Stomach smooth muscle (tissue), 2 donors: ENCODE data around the gene IRX2.

Experiments
- H3K27ac ChIP-seq: one replicate; pipeline ENCODE4 v1.7.0; 2013; ENCODE audit warnings: mild to moderate bottlenecking, low read length, inconsistent platforms
- H3K27me3 ChIP-seq, 2 donors: one replicate each; pipeline ENCODE4 v1.7.0; 2013; ENCODE audit warnings: low read length in 2 of 2; ENCODE audit not compliant: insufficient read depth in 2 of 2, control insufficient read depth in 1 of 2
- H3K36me3 ChIP-seq, 2 donors: one replicate each; pipeline ENCODE4 v1.7.0; 2013; ENCODE audit warnings: low read length in 2 of 2; ENCODE audit not compliant: control insufficient read depth in 2 of 2, insufficient read depth in 2 of 2
- H3K4me1 ChIP-seq: one replicate; pipeline ENCODE4 v1.7.0; 2013; ENCODE audit warnings: low read length; ENCODE audit not compliant: control insufficient read depth, insufficient read depth
- H3K4me3 ChIP-seq, 2 donors: one replicate each; pipeline ENCODE4 v1.7.0; 2013; ENCODE audit warnings: low read length in 2 of 2
- H3K9ac ChIP-seq, 2 donors: one replicate each; pipeline ENCODE4 v1.7.0; 2013; ENCODE audit warnings: low read length in 2 of 2, mild to moderate bottlenecking in 1 of 2
- H3K9me3 ChIP-seq, 2 donors: one replicate each; pipeline ENCODE4 v1.7.0; 2013; ENCODE audit warnings: low read length in 2 of 2; ENCODE audit not compliant: control insufficient read depth in 2 of 2
- donor health status: healthy.
- donor health status: Pancreatic carcinoma.

The IRX2 gene

DNA sequence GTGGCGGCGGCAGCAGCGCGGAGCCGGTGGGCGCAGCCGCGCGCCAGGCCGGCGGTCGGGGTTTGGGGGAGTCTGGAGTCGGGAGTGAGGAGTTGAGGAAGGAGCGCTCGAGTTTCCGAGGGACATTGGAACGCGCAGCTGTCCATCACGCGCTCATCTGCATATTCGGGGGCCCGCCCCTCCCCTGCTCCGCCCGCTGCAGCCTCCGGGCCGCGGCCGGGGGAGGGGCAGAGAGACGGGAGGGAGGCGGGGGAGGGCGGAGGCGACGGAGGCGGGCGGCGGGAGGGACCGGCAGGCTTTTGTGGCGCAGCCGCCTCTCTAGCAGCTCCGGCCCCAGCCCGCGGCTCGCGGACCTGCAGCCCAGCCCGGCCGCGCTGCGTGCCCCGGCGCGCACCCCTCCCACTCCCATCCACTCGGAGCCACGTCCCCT is at the start of gene IRX2:
TSS of gene IRX2 (minus strand) at position 86 of the 430 bp plus-strand sequence. CDS start 264 bp downstream, outside the sequence.
- Histone ChIP-seq H3K4me1 (peaks cover 29% of the 10 kb centered on the region), H3K4me3 (peak within 1 kb of the TSS in 1 of 2 donors; percentile 49), H3K27ac (no peak within 1 kb of the TSS), H3K36me3 (no peaks in the 10 kb centered on the region), H3K9ac (no peak within 1 kb of the TSS), H3K27me3 (peaks cover 57 to 86% of the 10 kb centered on the region in 2 donors), H3K9me3 (no peaks in the 10 kb centered on the region)

DNA sequence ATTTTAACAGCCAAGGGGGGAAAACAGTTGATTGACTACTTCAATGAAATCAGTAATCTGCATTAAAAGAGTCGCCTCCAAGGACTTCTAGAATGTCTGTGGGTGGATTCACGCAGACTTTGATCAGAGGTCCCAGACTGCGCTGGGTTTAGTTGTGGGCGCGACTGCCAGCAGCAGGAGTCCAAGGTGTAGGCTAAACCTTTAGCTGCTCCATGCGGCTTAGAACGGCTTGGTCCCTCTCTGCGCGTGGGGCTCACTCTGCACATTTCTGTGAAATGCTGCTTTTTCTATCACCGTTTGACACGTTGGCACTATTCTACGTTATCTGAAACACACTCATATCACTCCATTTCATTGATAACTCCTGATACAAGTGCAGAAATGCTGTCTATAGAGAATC is 48.6 kb upstream of the IRX2 start:
- Histone ChIP-seq H3K9me3 (no peaks in the 10 kb centered on the region), H3K4me1 (no peaks in the 10 kb centered on the region), H3K36me3 (no peaks in the 10 kb centered on the region), H3K27ac (no peak overlapping the region), H3K4me3 (no peak overlapping the region), H3K27me3 (no peaks in the 10 kb centered on the region), H3K9ac (no peak overlapping the region)

DNA sequence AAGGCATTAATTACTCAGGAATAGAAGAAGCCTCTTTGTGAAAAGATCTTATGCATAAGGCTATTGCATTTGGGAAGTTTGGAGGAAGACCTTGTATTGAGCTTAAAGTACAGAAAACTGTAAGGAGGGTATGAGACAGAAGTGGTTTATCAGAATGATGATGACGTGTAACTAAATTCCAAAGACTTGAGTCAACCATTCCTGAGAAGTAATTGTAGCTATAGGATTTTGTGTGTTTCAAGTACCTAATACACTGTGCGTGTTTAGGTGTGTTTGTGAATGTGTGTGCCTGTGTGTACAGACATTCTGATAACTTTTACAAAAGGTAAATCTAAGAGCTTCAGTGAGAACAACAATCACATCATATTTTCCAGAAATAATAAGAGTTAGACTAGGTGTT is 46.5 kb upstream of the IRX2 start:
- no peak overlapping the region for H3K9ac ChIP-seq
- H3K27ac ChIP-seq, result no peak overlapping the region
- H3K36me3 ChIP-seq, result no peaks in the 10 kb centered on the region
- no peak overlapping the region for H3K4me3 ChIP-seq
- H3K27me3 ChIP-seq, result no peaks in the 10 kb centered on the region
- H3K9me3 ChIP-seq, result no peaks in the 10 kb centered on the region
- H3K4me1 ChIP-seq, result no peaks in the 10 kb centered on the region

DNA sequence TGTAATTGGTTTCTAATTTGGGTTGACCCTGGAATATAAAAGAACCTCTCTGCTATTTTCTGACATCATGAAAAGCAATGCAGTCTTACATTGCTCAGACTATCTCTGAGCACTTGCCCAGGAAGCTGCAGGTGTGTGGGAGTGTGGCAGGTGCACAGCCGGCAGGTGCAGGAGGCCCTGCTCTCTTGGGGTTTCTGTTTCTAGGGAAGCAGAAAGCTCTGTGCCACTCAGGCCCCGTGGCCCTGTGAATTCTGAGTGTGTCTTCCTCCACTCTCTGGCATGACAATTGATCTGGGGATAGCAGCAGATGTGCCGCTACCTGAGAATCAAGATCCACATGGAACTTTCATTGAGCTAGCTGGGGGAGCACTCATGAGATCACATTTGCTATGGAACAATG is 45.7 kb upstream of the IRX2 start:
- H3K9me3 ChIP-seq, result no peaks in the 10 kb centered on the region
- no peak overlapping the region for H3K9ac ChIP-seq
- H3K27ac ChIP-seq, result no peak overlapping the region
- H3K36me3 ChIP-seq, result no peaks in the 10 kb centered on the region
- no peaks in the 10 kb centered on the region for H3K27me3 ChIP-seq
- H3K4me1 ChIP-seq, result no peaks in the 10 kb centered on the region
- no peak overlapping the region for H3K4me3 ChIP-seq

DNA sequence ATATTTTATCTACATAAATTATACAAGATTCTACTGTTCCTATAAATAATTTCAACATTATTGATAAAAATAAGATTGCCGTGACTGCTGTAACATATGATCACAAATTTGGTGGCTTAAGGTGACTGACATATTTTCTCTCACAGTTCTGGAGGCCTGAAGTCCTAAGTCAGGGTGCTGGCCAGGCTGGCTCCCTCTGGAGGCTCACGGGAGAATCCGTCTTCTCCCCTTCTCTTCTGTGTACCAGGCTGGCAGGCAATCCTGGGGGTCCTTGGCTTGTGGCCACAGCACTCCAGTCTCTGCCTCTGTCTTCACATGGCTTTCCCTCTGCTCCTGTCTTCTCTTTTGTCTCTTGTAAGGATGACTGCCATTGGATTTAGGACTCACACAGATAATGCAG is 31.7 kb upstream of the IRX2 start:
- Histone ChIP-seq H3K27me3 (peaks cover 0 to 3% of the 10 kb centered on the region in 2 donors), H3K4me1 (no peaks in the 10 kb centered on the region), H3K9me3 (peaks cover 0 to 7% of the 10 kb centered on the region in 2 donors), H3K27ac (no peak overlapping the region), H3K4me3 (no peak overlapping the region), H3K9ac (no peak overlapping the region), H3K36me3 (no peaks in the 10 kb centered on the region)

DNA sequence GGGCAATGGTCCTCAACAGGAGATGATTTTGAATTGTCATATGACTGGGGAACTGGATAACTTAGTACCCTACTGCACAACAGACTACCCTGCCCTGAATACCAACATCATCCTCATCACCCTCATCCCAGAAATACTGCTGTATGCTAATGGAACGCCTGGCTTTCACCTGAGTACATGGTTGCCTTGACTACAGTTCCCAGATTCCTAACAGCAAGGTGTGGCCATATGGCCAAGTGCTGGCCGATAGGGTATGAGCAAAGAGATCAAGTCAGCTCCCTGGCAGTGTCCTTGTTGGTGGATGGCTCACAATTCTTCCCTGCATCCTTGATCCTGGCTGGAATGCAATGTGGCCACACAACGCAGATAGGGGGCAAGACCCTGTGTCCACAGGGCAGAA is 31.2 kb upstream of the IRX2 start:
- Histone ChIP-seq H3K27ac (no peak overlapping the region), H3K4me1 (no peaks in the 10 kb centered on the region), H3K9me3 (peaks cover 0 to 9% of the 10 kb centered on the region in 2 donors), H3K36me3 (no peaks in the 10 kb centered on the region), H3K4me3 (no peak overlapping the region), H3K27me3 (peaks cover 0 to 3% of the 10 kb centered on the region in 2 donors), H3K9ac (no peak overlapping the region)

DNA sequence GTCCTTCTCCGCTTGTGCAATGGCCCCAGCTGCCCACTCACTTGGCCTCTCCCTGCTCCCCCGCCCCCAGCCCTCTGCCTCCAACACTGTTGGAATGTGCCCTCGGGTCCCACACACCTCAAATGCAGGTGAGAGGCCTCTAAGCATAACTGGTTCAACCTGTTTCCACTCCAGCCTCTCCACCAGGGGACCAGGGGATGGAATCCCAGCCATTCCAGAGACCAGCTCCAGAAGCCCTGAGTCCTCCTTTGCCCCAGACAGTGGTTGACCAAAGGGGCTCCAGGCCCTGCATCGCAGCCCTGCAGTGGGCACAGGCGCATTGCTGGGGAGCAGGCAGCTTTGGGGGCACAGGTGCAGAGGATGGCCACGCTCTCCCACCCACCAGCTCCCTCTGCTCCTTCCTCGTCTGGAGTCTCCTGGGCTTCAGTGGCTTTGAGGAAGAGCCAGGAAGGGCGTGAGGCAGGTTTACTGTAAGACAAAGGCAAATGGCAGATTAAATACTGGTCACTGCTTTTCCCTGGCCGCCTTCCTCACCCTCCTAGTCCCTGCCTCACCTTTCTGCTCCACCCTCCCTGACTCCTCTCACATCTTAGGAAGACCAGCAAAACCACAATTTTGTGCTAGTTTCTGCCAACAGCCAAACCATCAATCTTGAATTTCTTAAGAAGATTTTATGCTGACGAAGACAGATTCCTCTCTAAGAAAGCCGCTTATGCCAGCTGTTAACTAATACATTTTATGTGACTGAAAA is 29.1 kb upstream of the IRX2 start:
- H3K36me3 ChIP-seq, result no peaks in the 10 kb centered on the region
- no peak overlapping the region for H3K9ac ChIP-seq
- no peak overlapping the region for H3K4me3 ChIP-seq
- H3K4me1 ChIP-seq, result no peaks in the 10 kb centered on the region
- H3K9me3 ChIP-seq, result peaks cover 0 to 9% of the 10 kb centered on the region in 2 donors
- H3K27me3 ChIP-seq, result peaks cover 0 to 3% of the 10 kb centered on the region in 2 donors
- no peak overlapping the region for H3K27ac ChIP-seq

DNA sequence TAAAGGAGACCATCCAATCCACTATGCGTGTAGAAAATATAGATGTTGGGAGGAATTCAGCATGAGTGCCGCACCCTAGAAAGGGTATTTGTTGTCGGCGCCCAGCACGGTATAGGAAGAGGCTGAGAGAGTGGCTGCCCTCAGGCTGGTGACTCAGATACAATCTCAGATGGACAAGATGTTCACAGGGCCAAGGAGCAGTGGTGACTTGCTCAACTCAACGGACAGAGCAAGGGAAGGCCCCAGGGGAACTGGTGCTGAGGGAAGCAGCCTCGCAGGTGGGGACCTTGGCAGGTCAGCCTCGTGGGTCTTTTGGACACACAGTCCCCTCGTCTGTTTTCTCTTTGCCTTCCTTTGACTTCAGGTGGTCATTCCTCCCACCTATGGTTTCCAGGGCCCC is 28.0 kb upstream of the IRX2 start:
- no peaks in the 10 kb centered on the region for H3K36me3 ChIP-seq
- no peak overlapping the region for H3K4me3 ChIP-seq
- peaks cover 0 to 9% of the 10 kb centered on the region in 2 donors for H3K9me3 ChIP-seq
- no peak overlapping the region for H3K27ac ChIP-seq
- peaks cover 0 to 3% of the 10 kb centered on the region in 2 donors for H3K27me3 ChIP-seq
- no peak overlapping the region for H3K9ac ChIP-seq
- H3K4me1 ChIP-seq, result no peaks in the 10 kb centered on the region

DNA sequence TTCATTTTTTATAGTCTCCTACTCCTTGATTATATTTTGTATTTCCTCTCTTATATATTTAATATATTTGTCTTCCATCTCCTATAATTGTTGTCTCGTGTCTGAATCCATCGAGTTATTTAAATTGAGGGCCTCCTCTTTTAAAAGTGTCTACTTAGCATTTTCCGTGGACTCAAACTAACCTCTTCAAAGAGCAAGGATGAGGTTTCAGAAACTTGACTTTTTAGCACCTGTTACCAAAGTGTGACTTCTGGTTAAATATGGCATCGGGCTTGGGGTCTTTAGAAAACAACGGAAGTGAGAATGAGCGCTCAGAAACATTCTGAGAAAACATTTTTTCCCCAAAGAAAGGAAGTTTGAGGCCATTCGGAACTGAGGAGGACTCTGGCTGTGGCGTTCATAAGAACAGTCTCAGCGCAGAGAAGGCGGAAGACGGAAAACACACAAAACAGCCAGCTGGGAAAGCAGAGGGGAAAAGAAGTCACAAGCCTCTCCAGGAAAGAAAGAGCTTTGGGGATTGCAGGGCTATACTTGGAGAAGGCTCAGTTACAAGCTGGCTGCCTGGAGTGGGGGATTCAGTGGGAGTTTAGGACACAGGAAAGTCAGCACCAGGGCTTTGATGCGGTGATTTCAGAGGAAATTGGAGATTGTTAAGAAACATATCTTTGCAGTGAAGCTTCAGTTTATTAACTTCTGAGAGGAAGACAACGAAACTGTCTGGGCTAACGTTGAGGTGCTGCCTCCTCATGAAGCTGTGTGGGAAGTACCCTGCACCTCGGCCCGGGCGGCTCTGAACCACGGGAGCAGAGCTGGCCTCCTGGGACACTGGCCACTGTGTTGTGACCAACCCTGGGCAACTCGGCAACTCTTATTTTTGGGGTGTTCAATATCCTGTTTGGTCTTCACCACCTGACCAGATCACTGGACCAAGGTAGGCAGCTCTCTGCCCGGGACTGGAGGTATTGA is 25.1 kb upstream of the IRX2 start:
- Histone ChIP-seq H3K4me1 (no peaks in the 10 kb centered on the region), H3K9ac (no peak overlapping the region), H3K36me3 (no peaks in the 10 kb centered on the region), H3K27me3 (peaks cover 3% of the 10 kb centered on the region in 2 donors), H3K9me3 (peaks cover 0 to 9% of the 10 kb centered on the region in 2 donors), H3K4me3 (no peak overlapping the region), H3K27ac (no peak overlapping the region)

DNA sequence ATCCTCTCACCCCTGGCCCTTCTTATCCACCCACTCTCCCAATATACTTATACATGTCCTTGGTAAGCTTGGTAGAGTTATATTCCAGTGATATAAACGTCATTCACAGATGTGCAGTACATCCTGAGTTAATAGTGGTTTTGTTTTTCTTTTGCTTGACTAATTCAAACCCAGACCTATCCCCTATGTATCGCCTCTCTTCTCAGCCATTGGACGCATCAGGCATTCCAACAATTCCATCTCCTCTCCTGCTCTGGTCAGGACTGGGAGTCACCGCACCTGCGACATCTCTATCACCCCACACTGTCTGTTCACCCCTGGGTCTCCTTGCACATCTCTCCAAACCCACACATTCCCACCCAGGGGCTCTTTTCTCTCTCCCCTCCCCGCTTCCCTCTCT is 21.9 kb upstream of the IRX2 start:
- Histone ChIP-seq H3K36me3 (no peaks in the 10 kb centered on the region), H3K9me3 (peaks cover 0 to 3% of the 10 kb centered on the region in 2 donors), H3K27me3 (peaks cover 0 to 5% of the 10 kb centered on the region in 2 donors), H3K4me1 (no peaks in the 10 kb centered on the region), H3K27ac (no peak overlapping the region), H3K9ac (no peak overlapping the region), H3K4me3 (no peak overlapping the region)
